Measurements from ENCODE around the gene CNOT10. TPM values are rescaled to one million over a fixed set of nuclear protein-coding genes. Genes with fewer than 3 reads are reported as not detected.

The CNOT10 gene
- total RNA-seq, 1 donor from 2014 or later = 7.6 TPM

DNA sequence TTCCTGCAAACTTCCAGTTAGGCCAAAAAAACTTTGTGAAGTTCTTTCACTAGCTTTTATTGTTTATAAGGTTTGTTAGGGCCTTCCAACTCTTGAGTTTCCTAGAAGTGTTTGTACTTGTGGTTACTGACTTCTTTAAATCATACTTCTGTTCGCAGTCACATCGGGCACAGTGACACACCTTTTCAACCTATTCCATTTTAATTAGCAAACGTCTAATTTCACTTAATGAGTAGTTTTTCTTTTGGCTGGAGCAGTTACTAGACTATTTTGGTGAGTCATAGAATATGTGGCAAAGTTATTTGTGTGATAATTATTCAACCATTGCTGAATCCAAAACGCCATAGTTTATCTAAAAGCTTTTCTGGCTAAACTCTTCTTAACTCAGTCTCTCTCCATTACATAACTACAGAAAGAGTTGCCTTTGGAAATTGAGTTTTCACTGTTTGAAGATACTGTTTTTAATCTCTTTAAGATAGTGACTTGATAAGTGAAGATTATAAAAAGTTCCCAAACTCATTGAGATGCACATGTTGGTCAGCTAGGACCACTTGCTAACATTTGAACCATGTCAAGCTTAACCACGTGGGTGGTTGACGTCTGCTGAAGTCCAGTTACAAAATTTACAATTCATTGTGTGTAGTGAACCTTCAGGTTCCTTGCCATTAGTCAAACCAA is 21.5 kb downstream of the CNOT10 start:
- Histone ChIP-seq H3K9me3 (no peaks in the 10 kb centered on the region), H3K27ac (no peak overlapping the region), H3K36me3 (peaks cover 19 to 26% of the 10 kb centered on the region in 2 donors), H3K4me1 (peaks cover 0 to 4% of the 10 kb centered on the region in 2 donors), H3K27me3 (no peaks in the 10 kb centered on the region), H3K4me3 (no peak overlapping the region)
- TF ChIP-seq, protein P1, sequence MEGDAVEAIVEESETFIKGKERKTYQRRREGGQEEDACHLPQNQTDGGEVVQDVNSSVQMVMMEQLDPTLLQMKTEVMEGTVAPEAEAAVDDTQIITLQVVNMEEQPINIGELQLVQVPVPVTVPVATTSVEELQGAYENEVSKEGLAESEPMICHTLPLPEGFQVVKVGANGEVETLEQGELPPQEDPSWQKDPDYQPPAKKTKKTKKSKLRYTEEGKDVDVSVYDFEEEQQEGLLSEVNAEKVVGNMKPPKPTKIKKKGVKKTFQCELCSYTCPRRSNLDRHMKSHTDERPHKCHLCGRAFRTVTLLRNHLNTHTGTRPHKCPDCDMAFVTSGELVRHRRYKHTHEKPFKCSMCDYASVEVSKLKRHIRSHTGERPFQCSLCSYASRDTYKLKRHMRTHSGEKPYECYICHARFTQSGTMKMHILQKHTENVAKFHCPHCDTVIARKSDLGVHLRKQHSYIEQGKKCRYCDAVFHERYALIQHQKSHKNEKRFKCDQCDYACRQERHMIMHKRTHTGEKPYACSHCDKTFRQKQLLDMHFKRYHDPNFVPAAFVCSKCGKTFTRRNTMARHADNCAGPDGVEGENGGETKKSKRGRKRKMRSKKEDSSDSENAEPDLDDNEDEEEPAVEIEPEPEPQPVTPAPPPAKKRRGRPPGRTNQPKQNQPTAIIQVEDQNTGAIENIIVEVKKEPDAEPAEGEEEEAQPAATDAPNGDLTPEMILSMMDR (IDR thresholded peaks at IDR 0.05) = no peak
- intact Hi-C loops (cut with DNase I) = no loop called here
- no peak for DNase-seq (ENCODE audit: low spot score in 2 of 2)

DNA sequence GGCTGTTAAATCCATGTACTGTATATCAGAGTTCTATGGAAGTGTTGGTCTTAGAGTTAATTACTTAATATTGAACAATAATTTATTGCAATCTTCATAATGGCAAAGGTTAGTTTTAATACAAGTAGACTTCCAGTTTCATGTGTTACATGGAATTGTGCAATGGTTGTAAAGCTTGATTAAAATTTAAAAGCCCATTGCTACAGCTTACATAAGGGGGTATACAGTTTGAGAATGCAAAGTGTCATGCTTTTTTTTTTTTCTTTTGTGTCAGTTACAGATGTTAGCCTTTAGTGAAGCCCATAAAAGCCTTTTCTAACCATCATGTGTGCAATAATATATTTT is 22.0 kb downstream of the CNOT10 start:
- H3K4me3 ChIP-seq = no peak overlapping the region
- H3K27me3 ChIP-seq = no peaks in the 10 kb centered on the region
- H3K36me3 ChIP-seq = peaks cover 24 to 31% of the 10 kb centered on the region in 2 donors
- TF ChIP-seq, protein P1 (IDR thresholded peaks at IDR 0.05) = no peak
- H3K9me3 ChIP-seq = no peaks in the 10 kb centered on the region
- intact Hi-C loops (cut with DNase I) = no loop called here
- H3K4me1 ChIP-seq = peaks cover 0 to 4% of the 10 kb centered on the region in 2 donors
- no peak overlapping the region for H3K27ac ChIP-seq
- DNase-seq (ENCODE audit: low spot score in 2 of 2) = no peak

DNA sequence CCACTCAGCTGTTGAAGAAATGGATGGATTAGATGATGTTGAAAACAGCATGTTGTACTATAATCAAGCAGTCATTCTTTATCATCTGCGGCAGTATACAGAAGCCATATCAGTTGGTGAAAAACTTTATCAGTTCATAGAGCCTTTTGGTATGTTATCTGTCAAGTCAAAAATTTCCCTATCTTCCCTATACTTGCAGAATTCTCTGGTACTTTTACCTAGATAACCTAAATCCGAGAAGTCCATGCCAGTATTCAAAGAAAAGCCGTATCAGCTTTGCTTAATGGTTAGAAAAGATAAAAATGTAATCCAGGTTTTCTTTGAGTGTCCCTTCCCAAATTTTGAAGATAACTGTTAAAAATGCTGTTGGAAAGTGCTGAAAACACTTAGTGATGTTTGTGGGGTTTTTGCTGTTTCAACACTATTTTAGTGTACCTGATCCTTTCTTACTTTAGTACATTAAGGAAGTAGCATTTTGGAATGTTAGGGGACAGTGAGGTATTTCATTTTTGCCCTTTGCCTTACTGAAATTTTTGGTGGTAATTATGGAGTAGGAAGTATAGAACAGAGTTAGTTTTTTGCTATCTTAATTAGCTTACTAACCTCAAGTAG is 23.8 kb downstream of the CNOT10 start:
- DNase-seq (ENCODE audit: low spot score in 2 of 2) = no peak
- Histone ChIP-seq H3K4me3 (no peak overlapping the region), H3K4me1 (no peaks in the 10 kb centered on the region), H3K27ac (no peak overlapping the region), H3K27me3 (no peaks in the 10 kb centered on the region), H3K9me3 (no peaks in the 10 kb centered on the region), H3K36me3 (peaks cover 35 to 39% of the 10 kb centered on the region in 2 donors)
- TF ChIP-seq, protein P1 (IDR thresholded peaks at IDR 0.05) = no peak
- intact Hi-C loops (cut with DNase I) = no loop called here

DNA sequence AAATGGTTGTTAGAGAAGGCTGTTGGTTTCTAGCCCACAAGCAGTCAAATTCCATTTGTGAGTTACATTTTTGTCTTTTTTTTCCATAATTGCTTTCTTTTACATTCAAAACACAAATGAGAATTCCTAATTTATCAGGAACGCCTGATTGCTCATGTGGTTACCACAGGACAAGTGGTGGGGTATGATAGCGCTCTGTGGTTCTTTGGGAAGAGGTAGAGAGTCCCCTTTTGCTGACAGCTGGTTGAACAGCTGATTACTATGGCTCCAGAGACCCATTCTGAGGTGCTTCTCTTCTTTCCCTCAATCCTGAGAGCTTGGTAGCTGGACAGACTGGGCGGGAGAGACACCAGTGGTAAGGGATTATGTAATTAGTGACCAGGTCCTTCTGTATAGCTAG is 24.4 kb downstream of the CNOT10 start:
- H3K4me3 ChIP-seq = no peak overlapping the region
- TF ChIP-seq, protein P1 (IDR thresholded peaks at IDR 0.05) = no peak
- no peaks in the 10 kb centered on the region for H3K27me3 ChIP-seq
- H3K4me1 ChIP-seq = no peaks in the 10 kb centered on the region
- no peaks in the 10 kb centered on the region for H3K9me3 ChIP-seq
- DNase-seq (ENCODE audit: low spot score in 2 of 2) = no peak
- H3K36me3 ChIP-seq = peaks cover 35 to 39% of the 10 kb centered on the region in 2 donors
- H3K27ac ChIP-seq = no peak overlapping the region
- intact Hi-C loops (cut with DNase I) = no loop called here

DNA sequence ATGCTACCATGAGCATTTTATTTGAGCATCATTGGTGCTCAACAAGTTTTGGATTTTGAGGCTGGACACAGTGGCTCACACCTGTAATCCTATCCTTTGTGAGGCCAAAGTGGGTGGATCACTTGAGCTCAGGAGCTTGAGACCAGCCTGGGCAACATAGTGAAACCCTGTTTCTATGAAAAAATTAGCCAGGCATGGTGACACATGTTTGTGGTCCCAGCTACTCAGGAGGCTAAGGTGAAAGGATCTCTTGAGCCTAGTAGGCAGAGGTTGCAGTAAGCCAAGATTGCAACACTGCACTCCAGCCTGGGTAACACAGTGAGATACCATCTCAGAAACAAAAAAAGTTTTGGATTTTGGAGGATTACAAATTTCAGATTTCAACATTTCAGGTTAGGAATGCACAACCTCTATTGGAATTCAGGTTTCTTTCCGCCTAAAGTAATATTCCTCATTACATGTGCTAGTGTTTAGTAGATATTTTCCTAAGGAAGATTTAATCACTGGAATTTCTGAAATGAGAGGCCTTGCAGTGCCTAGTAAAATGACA is 27.6 kb downstream of the CNOT10 start:
- H3K27ac ChIP-seq = no peak overlapping the region
- TF ChIP-seq, protein P1 (IDR thresholded peaks at IDR 0.05) = no peak
- intact Hi-C loops (cut with DNase I) = no loop called here
- peaks cover 45 to 59% of the 10 kb centered on the region in 2 donors for H3K36me3 ChIP-seq
- H3K4me1 ChIP-seq = no peaks in the 10 kb centered on the region
- no peaks in the 10 kb centered on the region for H3K9me3 ChIP-seq
- no peaks in the 10 kb centered on the region for H3K27me3 ChIP-seq
- no peak overlapping the region for H3K4me3 ChIP-seq
- no peak for DNase-seq (ENCODE audit: low spot score in 2 of 2)
